Measurements from ENCODE around the gene EMSY.
"Not testable (repeated sequence)": the region's sequence is repeated elsewhere in the genome, so short reads cannot be mapped to it uniquely, and the experiment has no call there.

Gene EMSY, protein sequence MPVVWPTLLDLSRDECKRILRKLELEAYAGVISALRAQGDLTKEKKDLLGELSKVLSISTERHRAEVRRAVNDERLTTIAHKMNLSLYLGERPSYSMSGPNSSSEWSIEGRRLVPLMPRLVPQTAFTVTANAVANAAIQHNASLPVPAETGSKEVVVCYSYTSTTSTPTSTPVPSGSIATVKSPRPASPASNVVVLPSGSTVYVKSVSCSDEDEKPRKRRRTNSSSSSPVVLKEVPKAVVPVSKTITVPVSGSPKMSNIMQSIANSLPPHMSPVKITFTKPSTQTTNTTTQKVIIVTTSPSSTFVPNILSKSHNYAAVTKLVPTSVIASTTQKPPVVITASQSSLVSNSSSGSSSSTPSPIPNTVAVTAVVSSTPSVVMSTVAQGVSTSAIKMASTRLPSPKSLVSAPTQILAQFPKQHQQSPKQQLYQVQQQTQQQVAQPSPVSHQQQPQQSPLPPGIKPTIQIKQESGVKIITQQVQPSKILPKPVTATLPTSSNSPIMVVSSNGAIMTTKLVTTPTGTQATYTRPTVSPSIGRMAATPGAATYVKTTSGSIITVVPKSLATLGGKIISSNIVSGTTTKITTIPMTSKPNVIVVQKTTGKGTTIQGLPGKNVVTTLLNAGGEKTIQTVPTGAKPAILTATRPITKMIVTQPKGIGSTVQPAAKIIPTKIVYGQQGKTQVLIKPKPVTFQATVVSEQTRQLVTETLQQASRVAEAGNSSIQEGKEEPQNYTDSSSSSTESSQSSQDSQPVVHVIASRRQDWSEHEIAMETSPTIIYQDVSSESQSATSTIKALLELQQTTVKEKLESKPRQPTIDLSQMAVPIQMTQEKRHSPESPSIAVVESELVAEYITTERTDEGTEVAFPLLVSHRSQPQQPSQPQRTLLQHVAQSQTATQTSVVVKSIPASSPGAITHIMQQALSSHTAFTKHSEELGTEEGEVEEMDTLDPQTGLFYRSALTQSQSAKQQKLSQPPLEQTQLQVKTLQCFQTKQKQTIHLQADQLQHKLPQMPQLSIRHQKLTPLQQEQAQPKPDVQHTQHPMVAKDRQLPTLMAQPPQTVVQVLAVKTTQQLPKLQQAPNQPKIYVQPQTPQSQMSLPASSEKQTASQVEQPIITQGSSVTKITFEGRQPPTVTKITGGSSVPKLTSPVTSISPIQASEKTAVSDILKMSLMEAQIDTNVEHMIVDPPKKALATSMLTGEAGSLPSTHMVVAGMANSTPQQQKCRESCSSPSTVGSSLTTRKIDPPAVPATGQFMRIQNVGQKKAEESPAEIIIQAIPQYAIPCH (N-terminal part only)

DNA sequence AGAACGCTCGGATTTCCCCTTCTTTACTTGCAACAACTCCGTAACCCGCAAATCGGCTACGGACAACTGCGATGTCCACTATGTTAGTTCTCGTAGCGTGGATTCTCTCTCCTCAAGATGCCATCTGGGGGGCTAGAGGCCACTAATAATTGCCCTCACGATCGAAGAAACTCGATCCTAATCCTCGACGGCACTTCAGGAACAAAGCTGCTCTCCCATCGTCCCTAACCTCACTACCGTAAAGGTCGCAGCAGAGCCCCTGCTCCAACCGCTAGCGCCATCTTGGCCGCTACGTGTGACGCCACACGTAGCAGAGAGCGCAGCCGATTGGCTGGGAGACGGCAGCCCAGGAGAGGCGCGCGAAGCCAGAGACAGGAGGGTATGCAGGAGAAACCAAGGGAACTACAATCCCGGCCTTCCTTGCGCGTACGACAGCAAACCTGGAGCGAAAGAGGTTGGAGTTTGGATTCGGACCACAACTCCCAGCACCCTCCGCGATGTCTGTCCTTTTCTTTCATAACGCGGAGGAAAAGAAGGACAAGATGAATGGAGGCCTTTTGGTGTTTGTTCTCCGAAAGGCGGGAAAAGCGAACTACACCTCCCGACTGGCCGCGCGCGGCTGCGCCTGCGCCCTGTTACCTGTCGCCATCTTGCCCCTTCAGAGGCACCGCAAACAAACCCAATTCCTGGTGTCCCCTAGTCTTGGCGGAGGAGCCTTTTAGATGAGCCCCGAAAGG is at the start of gene EMSY:
EMSY (plus strand) TSS at position 635 of the 737 bp plus-strand sequence. CDS start 1,921 bp downstream, outside the sequence.
- DNase-seq (ENCODE audit: low read depth), result peak; percentile 99

- DNase-seq (ENCODE audit: low read depth), result no peak
Measured at GRCh38 chr11:76395296-76395695, 49.5 kb upstream of the EMSY start.

- no peak for DNase-seq (ENCODE audit: low read depth)
Measured at GRCh38 chr11:76397383-76397782, 47.4 kb upstream of the EMSY start.

GRCh38 chr11:76400967-76401366 is 43.9 kb upstream of the EMSY start:
- DNase-seq (ENCODE audit: low read depth), result no peak

GRCh38 chr11:76401484-76401883 is 43.3 kb upstream of the EMSY start:
- DNase-seq (ENCODE audit: low read depth), result not testable (repeated sequence)

DNA sequence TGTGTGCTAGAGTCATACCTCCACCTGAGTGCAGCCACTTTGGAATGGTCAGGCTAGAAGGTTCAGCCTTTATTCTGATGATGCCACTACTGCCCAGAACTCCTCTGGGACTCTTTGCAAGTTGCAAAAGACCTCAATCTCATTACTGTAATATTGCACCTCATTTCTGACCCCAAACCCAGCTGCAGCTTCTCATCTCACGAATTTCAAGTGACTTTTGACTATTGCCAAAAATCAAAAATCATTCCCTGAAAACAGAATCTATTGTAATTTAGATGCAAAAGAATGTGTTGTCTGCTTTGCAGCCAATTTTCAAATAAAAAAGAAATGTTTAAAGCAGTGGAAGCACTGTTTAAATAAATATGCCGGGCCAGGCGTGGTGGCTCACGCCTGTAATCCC is 38.5 kb upstream of the EMSY start:
- DNase-seq (ENCODE audit: low read depth), result no peak

DNA sequence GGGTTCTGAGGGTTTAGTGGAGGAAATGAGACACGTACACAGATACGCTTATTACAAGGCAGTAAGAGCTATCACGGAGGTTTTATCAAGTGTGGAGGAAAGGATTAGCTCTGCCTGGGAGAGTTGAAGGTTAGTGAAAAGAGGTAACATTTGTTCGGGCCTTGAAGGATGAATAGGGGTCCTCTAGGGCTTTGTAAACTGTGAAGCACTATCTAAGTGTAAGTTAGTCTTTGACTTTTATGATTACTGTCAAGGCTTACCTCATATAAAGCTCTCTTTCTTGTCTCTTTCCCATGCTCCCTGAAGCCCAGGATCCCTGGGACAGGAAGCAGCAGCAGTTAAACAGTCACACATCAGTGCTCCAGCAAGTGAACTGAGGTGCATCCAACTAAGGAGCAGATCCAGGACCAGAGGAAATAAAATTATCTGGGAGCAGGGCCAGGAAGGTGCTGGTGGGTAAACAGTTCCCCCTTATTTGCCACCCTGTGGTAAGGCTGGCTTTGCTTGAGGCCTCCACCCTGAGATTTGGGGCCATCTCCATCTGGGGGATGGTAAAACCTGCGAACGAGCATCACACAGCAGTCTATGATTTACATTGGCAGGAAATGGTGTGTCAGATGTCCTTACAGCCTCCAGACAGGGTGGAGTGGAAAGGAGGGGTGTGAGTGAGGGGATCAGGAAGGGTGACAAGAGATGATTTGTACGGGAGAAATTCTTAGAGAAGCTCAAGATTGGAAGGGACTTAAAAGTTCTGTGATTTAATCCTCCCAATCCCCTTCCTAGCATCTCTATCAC is 36.5 kb upstream of the EMSY start:
- no peak for DNase-seq (ENCODE audit: low read depth)

DNA sequence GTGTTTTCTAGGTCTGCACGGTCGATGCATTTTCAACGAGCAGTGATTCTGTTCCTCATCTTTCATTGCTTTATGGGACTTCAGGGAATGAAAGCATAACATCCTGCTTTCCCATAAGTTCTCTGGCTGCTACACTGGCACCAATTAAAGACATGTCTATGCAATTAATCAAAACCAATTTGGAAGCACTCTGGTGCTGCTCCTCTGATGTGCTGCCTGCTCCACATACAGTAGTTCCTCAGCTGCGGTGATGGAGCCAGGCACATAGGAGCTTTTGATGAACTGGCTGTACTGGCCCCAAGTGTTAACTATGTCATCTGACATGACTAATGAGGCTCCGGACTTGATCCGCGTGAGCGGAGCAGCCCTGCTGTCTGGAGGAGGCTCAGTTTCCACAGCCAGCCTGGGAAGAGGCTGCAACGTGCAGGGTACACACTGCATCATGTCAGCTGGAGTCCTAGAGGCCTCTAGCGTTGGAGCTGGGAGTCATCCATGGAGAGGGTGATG is 33.9 kb upstream of the EMSY start:
- no peak for DNase-seq (ENCODE audit: low read depth)

DNA sequence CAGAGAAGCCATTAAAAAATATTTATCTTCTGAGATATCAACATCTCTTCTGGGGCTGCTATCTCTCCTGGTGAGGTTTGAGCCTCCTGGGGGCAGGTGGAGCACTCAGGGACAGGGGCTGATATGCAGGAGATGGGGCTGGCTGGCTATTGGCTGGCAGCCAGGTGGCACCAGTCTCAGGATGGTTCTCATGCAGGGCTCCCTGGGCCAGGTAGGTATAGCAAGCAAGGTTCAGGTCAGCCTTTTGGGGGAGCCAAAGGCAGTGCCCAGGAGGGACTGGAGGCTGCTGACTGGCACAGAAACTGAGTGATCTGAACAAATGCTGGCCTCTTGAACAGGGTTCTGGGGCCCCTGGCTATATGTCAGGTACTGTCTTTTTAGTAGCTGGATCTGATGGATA is 29.7 kb upstream of the EMSY start:
- DNase-seq (ENCODE audit: low read depth), result no peak

- DNase-seq (ENCODE audit: low read depth), result no peak
Measured at GRCh38 chr11:76419896-76420295, 24.9 kb upstream of the EMSY start.

- DNase-seq (ENCODE audit: low read depth), result no peak
Measured at GRCh38 chr11:76424379-76424778, 20.4 kb upstream of the EMSY start.

- DNase-seq (ENCODE audit: low read depth), result no peak
Measured at GRCh38 chr11:76424891-76425290, 19.9 kb upstream of the EMSY start.

GRCh38 chr11:76426660-76427059 is 18.2 kb upstream of the EMSY start:
- no peak for DNase-seq (ENCODE audit: low read depth)

- DNase-seq (ENCODE audit: low read depth), result no peak
Measured at GRCh38 chr11:76436020-76436419, 8.8 kb upstream of the EMSY start.

DNA sequence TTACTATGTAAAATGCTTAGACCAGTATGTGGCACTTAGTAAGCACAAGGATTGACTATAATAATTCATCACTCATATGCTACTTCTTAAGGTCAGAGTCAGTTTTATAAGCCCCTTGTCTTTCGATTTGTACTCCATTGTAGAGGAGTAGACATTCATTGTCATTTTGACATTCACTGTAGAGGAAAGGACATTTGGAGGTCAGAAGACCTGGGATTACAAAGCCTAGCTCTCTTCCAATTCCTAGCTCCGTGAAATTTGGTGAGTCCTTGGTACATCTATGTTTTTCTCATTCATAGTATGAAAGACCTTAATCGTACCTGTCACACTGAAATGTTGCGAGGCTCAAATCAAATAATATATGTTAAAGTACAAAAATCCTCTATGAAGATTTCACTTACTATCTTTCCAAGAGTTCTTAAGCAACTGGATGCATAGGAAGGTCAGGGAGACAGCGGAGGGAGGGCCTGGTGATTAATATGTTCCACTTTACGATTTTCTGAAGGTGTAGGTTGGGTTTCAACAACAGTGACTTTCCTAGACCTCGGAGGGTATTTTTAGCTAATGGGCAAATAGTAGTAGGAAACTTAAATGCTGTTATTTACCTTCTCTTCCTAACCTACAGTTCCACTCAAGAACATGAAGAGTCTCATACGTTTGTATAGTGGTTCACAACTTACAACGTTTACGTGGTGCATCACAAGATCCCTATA is 1.4 kb upstream of the EMSY start:
- DNase-seq (ENCODE audit: low read depth), result no peak

GRCh38 chr11:76444065-76444383 is 794 bp upstream of the EMSY start:
- DNase-seq (ENCODE audit: low read depth), result no peak

DNA sequence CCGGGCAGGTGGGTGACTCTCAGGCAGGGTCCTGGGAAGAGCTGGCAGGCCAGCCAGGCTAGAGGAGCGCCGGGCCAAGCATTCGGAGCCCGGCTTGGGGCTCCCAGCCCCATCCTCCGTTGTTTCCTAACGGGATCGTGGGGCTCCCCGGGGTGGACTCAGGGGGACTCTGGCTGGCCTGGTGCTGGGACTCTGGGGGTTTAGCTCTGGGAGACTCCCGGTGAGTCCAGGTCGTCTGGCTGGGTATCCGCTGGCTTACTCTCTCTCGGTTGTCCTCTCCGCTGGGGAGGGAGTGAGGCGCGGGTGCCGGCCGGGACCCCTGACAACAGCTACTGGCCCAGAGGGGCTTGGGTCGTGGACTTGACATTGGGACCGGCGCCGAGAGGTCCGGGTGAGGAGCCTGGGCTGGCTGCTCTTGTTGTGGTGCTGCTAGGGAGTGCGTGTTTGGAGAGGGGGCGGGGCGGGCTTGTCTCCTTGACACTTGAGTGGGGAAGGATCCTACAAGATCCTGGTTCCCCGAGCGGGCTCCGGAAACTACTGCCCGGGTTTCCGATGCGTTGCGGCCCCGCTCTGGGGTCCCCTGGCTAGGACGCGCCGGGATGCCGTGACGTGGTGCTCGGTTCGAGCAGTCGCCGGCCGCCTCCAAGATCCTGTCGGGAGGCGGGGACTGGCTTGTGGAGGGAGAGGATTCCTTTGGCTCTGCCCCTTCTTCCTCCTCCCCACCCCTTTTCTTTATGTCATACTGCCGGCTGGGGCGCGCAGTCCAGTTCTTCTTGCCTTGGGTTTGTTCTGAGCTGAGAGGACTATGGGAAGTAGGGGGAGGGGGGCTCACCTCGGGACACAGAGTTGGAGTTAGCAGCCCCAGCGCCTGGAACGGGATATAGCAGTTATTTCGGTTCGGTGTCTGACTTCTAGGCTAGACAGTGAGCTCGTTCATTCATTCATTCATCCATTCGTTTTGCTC is 585 bp downstream of the EMSY start:
- peak; percentile 82 for DNase-seq (ENCODE audit: low read depth)

DNA sequence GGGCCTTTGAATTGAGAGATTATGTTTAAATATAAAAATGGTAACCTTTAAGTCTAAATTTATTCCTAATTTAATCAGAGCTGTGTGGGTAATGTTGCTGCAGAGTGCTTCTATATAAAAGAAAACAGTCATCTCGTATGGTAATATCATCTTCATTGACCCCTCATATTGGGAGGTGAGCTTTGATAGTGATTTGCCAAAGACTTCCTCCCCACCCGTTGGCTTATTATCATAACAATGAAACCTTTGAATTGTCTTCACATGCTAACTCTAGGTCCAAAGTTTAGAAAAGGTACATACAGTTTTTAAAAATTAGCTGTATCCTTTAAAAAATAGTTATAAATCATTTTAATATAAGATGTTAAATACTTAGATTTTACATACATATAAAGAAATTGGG is 3.7 kb downstream of the EMSY start:
- no peak for DNase-seq (ENCODE audit: low read depth)

DNA sequence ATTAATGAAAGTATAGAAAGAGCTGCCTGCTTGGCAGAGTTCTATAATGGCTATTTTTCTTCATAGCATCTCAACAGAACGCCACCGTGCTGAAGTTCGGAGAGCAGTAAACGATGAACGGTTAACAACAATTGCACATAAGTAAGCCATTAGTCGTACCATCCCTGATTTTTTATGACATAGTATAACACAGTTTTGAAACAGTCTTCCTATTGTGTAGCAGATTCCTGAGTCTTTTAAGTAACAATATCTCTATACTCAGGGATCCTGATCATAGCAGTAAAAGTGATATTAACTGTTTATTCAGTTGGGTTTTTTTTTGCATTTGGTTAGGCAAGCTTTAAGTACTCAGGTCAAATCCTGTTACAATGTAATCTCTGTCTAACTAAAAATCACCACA is 8.4 kb downstream of the EMSY start:
- DNase-seq (ENCODE audit: low read depth), result no peak
